Esophagus squamous epithelium (tissue), 4 donors: ENCODE measurements around the gene JAM3.

Experiments used
- CTCF ChIP-seq, 6 experiments: fragments of 450-650 bp in 4 of 6; fragments of 200-600 bp in 2 of 6; sonication (generic) in 2 of 6; IDR thresholded peaks; one replicate each; pipeline ENCODE4 v1.5.1; 2016 to 2019; ENCODE audit warnings: antibody characterized with exemption in 6 of 6, mild to moderate bottlenecking in 4 of 6, moderate library complexity in 4 of 6
- POLR2A ChIP-seq, 4 donors: fragments of 450-650 bp; IDR thresholded peaks; one replicate each; pipeline ENCODE4 v1.6.1; 2017; ENCODE audit warnings: antibody characterized with exemption in 4 of 4, mild to moderate bottlenecking in 4 of 4, moderate library complexity in 3 of 4

- TF ChIP-seq CTCF (IDR thresholded peaks at IDR 0.05) (no peak), POLR2A (IDR thresholded peaks at IDR 0.05) (no peak)
Measured at GRCh38 chr11:134158023-134158422, 89.2 kb downstream of the JAM3 start.
